Type B pancreatic cell (in vitro differentiated cells): ENCODE measurements around the gene SCFD2. TPM values are rescaled to one million over a fixed set of nuclear protein-coding genes. Genes with fewer than 3 reads are reported as not detected.

Source experiments
- DNase-seq: peaks from one replicate; pipeline ENCODE4 v3.0.0; 2021; ENCODE audit warnings: mixed read lengths; ENCODE audit not compliant: unreplicated experiment; ENCODE audit errors: extremely low spot score
- H3K27ac Mint-ChIP-seq: 2 replicates; pipeline ENCODE4 v1.8.0; 2021; ENCODE audit warnings: mild to moderate bottlenecking, mixed read lengths
- H3K27me3 Mint-ChIP-seq: 2 replicates; pipeline ENCODE4 v1.8.0; 2021; ENCODE audit warnings: mixed read lengths
- H3K36me3 Mint-ChIP-seq: 2 replicates; pipeline ENCODE4 v1.8.0; 2021; ENCODE audit warnings: mixed read lengths
- H3K4me1 Mint-ChIP-seq: one replicate; pipeline ENCODE4 v1.8.0; 2021; ENCODE audit warnings: mixed read lengths; ENCODE audit not compliant: unreplicated experiment
- H3K4me3 Mint-ChIP-seq: 2 replicates; pipeline ENCODE4 v1.8.0; 2021; ENCODE audit warnings: mild to moderate bottlenecking, mixed read lengths
- H3K9me3 Mint-ChIP-seq: 2 replicates; pipeline ENCODE4 v1.8.0; 2021; ENCODE audit warnings: mixed read lengths
- total RNA-seq: library from RNA; stranded (reverse); gene quantifications from 2 replicates; pipeline ENCODE4 v1.2.1, GENCODE V29; 2021; ENCODE audit warnings: low replicate concordance
- TF ChIP-seq, protein P1 (sequence below): fragments of 200-600 bp; sonication (generic); conservative IDR thresholded peaks from 2 replicates; pipeline ENCODE4 v1.5.0; 2021; ENCODE audit warnings: antibody characterized with exemption, mild to moderate bottlenecking

The SCFD2 gene
- total RNA-seq, 1 donor from 2014 or later: 11.2 TPM

- no peak overlapping the region for H3K4me3 Mint-ChIP-seq
- H3K9me3 Mint-ChIP-seq: no peaks in the 10 kb centered on the region
- H3K36me3 Mint-ChIP-seq: peaks cover 3% of the 10 kb centered on the region
- no peak overlapping the region for H3K27ac Mint-ChIP-seq
- TF ChIP-seq, protein P1, sequence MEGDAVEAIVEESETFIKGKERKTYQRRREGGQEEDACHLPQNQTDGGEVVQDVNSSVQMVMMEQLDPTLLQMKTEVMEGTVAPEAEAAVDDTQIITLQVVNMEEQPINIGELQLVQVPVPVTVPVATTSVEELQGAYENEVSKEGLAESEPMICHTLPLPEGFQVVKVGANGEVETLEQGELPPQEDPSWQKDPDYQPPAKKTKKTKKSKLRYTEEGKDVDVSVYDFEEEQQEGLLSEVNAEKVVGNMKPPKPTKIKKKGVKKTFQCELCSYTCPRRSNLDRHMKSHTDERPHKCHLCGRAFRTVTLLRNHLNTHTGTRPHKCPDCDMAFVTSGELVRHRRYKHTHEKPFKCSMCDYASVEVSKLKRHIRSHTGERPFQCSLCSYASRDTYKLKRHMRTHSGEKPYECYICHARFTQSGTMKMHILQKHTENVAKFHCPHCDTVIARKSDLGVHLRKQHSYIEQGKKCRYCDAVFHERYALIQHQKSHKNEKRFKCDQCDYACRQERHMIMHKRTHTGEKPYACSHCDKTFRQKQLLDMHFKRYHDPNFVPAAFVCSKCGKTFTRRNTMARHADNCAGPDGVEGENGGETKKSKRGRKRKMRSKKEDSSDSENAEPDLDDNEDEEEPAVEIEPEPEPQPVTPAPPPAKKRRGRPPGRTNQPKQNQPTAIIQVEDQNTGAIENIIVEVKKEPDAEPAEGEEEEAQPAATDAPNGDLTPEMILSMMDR: no peak
- no peak for DNase-seq
- H3K4me1 Mint-ChIP-seq: peaks cover 22% of the 10 kb centered on the region
- H3K27me3 Mint-ChIP-seq: peaks cover 4% of the 10 kb centered on the region
Observed at GRCh38 chr4:52990706-52991105, 375.2 kb downstream of the SCFD2 start.

DNA sequence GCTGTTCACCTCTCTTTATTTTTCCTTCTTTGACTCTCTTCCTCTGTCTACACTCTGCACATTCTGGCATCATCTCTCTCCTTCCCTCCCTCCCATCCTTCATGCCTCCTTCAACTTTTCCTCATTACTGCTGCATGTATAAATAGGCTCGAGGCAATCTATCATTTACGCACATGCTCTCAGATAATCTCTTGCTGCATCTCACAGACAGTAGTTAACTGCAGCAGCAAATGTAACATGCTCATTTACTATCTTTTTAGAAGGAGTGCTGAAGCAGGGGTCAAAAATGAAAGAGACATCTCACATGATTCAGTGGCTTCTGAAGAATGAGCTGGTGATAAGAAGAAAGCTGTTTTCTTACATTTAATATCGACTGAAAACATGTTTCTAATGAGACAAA is 376.0 kb downstream of the SCFD2 start:
- no peak for DNase-seq
- no peak overlapping the region for H3K4me3 Mint-ChIP-seq
- H3K27me3 Mint-ChIP-seq: peaks cover 4% of the 10 kb centered on the region
- no peak overlapping the region for H3K27ac Mint-ChIP-seq
- TF ChIP-seq, protein P1: no peak
- H3K9me3 Mint-ChIP-seq: no peaks in the 10 kb centered on the region
- H3K36me3 Mint-ChIP-seq: peaks cover 3% of the 10 kb centered on the region
- H3K4me1 Mint-ChIP-seq: peaks cover 31% of the 10 kb centered on the region

DNA sequence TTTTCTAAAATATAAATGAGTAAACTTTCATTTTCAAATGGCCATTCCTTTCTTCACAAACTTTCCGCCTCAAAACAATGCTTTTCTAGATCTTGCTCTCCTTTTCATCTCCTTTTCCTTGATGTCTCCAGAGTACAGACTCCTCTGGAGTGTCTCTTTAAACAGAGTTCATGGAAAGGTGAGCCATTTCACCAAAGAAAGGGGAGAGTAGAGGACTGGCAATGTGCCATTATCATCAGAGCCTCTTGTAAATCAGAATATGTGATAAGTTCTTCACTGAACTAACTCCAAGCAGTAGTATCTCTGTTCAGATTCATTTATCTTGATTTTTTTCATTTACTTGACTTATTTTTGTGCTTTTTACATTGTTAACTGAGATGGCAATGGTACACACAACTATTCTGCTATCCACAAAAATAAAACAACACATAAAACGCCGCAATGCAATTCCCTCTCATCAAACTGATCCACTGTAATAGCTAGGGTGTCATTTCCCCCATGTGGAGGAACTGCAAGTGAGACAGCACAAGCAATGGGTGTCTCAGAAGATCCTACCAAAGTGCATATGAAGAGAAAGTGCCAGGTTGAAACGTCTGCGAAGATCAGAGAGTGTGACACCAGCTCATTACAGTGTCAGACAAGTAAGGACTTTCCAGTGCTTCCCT is 378.3 kb downstream of the SCFD2 start:
- peaks cover 48% of the 10 kb centered on the region for H3K4me1 Mint-ChIP-seq
- peak overlapping the region; percentile 4 for H3K27ac Mint-ChIP-seq
- H3K27me3 Mint-ChIP-seq: peaks cover 4% of the 10 kb centered on the region
- no peaks in the 10 kb centered on the region for H3K9me3 Mint-ChIP-seq
- DNase-seq: no peak
- H3K4me3 Mint-ChIP-seq: no peak overlapping the region
- H3K36me3 Mint-ChIP-seq: no peaks in the 10 kb centered on the region
- TF ChIP-seq, protein P1: no peak

DNA sequence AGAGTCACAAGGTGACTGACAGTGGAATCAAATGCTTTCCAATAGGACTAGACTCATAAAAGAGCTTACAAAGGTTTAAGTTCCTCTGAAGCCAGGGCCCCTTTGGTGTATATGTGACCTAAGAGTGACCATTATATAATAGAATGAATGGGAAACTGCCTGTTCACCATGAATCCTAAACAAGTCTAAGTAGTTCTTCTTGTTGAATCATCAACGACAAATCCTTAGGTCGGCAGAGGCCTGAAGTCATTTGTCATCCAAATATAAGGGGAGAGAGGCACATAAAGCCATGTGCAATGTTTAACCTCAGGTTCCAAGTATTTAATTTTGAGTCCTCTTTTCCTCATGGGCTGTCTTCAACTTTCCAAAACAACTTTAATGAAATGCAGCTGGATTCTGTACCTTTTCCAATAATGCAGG is 381.4 kb downstream of the SCFD2 start:
- Mint-ChIP-seq H3K36me3 (no peaks in the 10 kb centered on the region), H3K27ac (no peak overlapping the region), H3K4me3 (peak overlapping the region; percentile 4), H3K4me1 (peaks cover 61% of the 10 kb centered on the region), H3K27me3 (no peaks in the 10 kb centered on the region), H3K9me3 (no peaks in the 10 kb centered on the region)
- TF ChIP-seq, protein P1: no peak
- no peak for DNase-seq

GRCh38 chr4:52983563-52984303 is 382.1 kb downstream of the SCFD2 start:
- peak overlapping the region; percentile 19 for H3K4me3 Mint-ChIP-seq
- no peak for DNase-seq
- H3K27me3 Mint-ChIP-seq: no peaks in the 10 kb centered on the region
- no peak overlapping the region for H3K27ac Mint-ChIP-seq
- no peaks in the 10 kb centered on the region for H3K36me3 Mint-ChIP-seq
- TF ChIP-seq, protein P1: peak; percentile 88
- H3K9me3 Mint-ChIP-seq: no peaks in the 10 kb centered on the region
- peaks cover 60% of the 10 kb centered on the region for H3K4me1 Mint-ChIP-seq
